IPS-18c (cell line): ENCODE data around the gene MYLK.

Experiments used
- H3K4me3 ChIP-seq: 2 replicates; pipeline ENCODE4 v1.7.0; 2013; ENCODE audit warnings: low read depth, mild to moderate bottlenecking, low read length, moderate library complexity; ENCODE audit not compliant: insufficient read depth
- H3K9me3 ChIP-seq: one replicate; pipeline ENCODE4 v1.6.1; 2013; ENCODE audit warnings: mild to moderate bottlenecking, low read length, moderate library complexity; ENCODE audit not compliant: control insufficient read depth, insufficient read depth

MYLK gene

GRCh38 chr3:123774474-123774873 lies 109.7 kb downstream of the MYLK start:
- Histone ChIP-seq H3K9me3 (no peaks in the 10 kb centered on the region), H3K4me3 (no peak overlapping the region)

- H3K4me3 ChIP-seq = no peak overlapping the region
- no peaks in the 10 kb centered on the region for H3K9me3 ChIP-seq
Observed at GRCh38 chr3:123773681-123774431, 110.3 kb downstream of the MYLK start.

DNA sequence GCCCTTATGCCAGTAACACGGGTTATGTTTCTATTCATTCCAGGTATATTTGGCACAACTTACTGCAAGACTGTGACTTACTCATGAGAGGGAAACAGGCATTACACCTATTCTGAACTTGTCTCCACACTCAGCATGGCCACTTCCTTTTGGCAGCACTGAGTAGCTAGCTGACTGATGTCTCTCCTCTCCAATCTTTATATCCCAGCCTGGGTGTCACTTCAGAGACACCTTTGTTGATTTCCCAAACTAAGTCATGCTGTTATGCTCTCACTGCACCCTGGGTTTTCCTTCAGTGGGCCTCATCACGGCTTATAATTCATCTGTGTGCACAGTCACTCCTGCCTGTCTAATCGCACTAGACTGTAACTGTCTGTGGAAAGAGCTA lies 114.8 kb downstream of the MYLK start:
- Histone ChIP-seq H3K4me3 (no peak overlapping the region), H3K9me3 (no peaks in the 10 kb centered on the region)

DNA sequence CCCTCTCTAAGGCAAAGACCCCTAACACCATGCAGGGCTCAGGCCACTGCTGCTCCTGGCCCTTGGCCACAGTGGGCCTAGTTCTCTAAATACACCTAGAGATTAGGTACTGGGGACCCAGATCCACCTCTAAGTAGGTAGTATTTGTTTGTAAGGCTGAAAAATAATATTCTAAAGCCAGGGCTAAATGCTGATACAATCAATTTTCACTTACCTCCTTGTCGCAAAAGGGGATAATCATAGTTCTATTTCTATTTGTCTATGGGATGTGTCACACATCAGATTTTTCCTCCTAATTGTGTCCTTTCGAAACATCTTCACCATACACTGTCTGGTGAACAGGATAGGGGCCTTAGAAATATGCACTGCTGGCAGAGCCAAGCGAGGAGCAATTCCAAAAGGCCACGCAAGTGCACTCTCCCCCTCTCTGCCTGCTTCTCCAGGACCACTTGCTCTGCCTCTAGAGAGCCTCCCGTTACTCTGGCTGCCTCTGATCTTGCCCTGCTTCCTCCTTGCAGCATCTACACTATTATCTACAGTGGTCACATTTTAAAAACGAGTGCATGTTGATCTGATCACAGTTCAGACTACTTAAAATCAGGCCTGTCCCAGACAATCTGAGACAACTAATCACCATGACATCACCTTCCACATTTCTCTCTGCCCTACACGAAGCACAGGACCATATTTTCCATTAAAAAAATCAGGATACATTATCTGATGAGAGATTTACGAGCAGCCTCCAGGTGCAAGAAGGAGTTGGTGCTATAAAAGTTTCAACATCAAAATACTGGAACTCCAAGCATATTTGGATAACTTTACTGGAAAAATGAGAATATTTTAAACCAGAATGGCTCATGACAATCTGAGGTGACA lies 115.4 kb downstream of the MYLK start:
- no peaks in the 10 kb centered on the region for H3K9me3 ChIP-seq

DNA sequence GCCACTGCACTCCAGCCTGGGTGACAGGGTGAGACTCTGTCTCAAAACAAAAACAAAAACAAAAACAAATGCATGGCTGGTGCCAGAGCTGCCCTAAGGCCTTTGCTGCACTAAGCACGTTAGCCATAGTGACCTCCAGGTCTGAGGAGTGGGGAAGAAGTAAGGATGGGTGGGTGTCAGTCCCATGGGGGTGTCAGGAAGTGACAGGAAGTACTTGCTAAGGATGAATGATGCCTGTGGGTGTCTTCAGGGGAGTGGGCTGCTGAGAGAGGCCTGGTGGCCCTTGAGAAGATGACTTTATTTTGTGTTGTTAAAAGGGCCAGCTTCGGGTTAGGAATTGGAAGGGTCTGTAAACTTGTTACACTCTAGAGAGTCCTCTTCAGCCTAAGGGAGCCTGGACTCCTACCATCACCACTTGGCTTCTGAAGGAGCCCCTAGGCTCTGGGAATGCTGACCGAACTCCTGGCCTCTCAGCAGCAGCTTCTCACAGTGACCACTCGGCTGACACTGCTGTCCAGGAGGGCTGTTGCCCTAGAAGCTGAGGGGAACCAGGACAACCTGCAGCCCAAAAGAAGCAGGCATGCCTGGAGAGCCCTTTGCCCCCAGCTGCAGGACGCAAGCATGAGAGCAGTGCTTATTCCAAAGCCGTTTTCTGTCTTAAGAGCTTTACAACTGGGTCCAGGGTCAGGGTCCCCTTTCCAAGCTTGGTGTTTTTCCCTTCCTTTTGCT lies 116.4 kb downstream of the MYLK start:
- no peak overlapping the region for H3K4me3 ChIP-seq
- no peaks in the 10 kb centered on the region for H3K9me3 ChIP-seq

More for the DNA sequence above, 115.4 kb downstream of the MYLK start:
- H3K4me3 ChIP-seq = no peak overlapping the region

- Histone ChIP-seq H3K4me3 (no peak overlapping the region), H3K9me3 (no peaks in the 10 kb centered on the region)
Observed at GRCh38 chr3:123767009-123767372, 117.1 kb downstream of the MYLK start.

DNA sequence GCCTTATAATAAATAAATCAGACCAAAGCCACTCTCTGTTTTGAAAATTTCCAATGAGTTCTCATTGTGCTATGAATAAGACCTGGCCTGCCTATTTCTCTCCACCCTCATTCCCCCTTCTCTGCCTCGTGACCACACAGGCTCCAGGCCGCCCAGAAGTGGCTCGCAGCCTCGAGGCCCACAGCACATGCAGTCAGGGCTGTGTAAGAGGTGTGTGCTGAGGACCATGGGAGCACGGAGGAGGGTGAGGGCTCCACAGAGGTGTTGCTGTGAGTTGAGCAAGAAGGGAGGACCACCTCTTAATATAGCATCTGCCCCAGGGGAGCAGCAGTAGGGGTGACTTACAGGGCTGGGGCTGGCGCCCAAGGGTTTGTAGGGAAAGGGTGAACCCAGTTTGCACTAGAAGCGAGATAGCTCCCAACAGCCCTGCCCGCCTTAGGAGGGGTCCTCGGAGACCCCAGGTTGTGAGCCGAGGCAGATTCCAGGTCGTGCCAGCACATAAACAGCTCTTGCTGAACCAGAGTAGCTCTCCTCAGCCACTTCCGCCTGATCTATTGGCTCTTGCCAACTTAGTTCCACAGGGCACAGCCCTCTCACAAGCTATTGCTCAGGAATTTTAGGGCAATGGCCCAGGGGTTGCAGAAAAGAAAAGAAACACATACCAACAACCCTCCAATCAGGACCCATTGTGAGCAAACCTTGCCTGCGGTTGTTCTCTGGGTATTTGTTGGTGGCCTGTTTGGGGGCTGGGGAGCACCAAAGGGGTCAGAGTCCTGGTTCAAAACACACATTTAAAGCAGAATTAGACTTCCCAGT lies 117.7 kb downstream of the MYLK start:
- H3K4me3 ChIP-seq = no peak overlapping the region
- H3K9me3 ChIP-seq = no peaks in the 10 kb centered on the region

- no peak overlapping the region for H3K4me3 ChIP-seq
- H3K9me3 ChIP-seq = no peaks in the 10 kb centered on the region
Observed at GRCh38 chr3:123765475-123766128, 118.5 kb downstream of the MYLK start.

- H3K9me3 ChIP-seq = no peaks in the 10 kb centered on the region
- no peak overlapping the region for H3K4me3 ChIP-seq
Observed at GRCh38 chr3:123764647-123765046, 119.5 kb downstream of the MYLK start.

- Histone ChIP-seq H3K9me3 (no peaks in the 10 kb centered on the region), H3K4me3 (no peak overlapping the region)
Observed at GRCh38 chr3:123762805-123763204, 121.3 kb downstream of the MYLK start.

GRCh38 chr3:123760817-123761216 lies 123.3 kb downstream of the MYLK start:
- Histone ChIP-seq H3K4me3 (no peak overlapping the region), H3K9me3 (no peaks in the 10 kb centered on the region)

- Histone ChIP-seq H3K9me3 (no peaks in the 10 kb centered on the region), H3K4me3 (no peak overlapping the region)
Observed at GRCh38 chr3:123759871-123760270, 124.3 kb downstream of the MYLK start.

DNA sequence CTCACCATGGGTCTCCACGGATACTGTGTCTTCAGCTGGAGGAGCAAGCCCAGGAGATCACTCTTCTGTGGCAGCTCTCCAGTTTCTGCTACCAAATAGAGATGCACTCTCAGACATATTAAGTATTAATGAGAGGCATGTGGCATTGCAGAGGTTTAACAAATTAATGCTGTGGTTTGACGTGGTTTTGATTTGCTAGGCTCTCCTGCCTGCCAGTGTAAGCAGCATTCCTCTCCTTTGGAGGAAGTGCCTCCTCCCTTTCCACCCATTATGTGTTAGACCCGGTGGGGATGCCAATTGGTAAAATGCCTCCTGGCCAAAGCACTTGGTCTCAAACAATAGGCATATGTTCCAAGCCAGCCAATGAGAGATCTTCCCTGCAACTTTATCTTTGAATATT lies 124.8 kb downstream of the MYLK start:
- no peaks in the 10 kb centered on the region for H3K9me3 ChIP-seq
- no peak overlapping the region for H3K4me3 ChIP-seq

DNA sequence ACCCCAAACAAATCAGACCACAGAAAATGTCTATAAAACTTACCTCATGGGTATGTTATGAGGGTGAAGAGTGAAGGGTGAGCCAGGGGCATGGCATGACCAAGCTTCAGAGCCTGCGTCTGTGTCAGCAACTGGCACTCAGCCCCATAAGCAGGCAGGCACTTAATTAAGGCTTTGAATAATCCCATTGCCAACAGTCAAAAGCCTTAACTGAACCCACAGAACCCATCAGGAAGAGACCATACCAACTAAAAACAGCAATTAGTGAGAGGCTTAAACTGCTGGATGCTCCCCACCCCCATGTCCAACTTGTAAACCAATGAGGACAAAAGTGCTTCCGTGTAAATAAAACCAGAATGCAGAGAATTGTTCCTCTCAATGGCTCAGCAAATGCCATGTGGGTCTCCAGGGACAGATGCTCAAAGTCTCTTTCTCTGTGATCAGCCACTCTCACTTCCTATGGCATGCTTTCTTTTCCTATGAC lies 126.0 kb downstream of the MYLK start:
- Histone ChIP-seq H3K4me3 (no peak overlapping the region), H3K9me3 (no peaks in the 10 kb centered on the region)

- no peaks in the 10 kb centered on the region for H3K9me3 ChIP-seq
- H3K4me3 ChIP-seq = no peak overlapping the region
Observed at GRCh38 chr3:123757281-123757940, 126.7 kb downstream of the MYLK start.

GRCh38 chr3:123755501-123755900 lies 128.6 kb downstream of the MYLK start:
- H3K4me3 ChIP-seq = no peak overlapping the region

More at GRCh38 chr3:123755501-123755900, 128.6 kb downstream of the MYLK start:
- H3K9me3 ChIP-seq = no peaks in the 10 kb centered on the region
